Prostate gland (tissue), 2 donors: Measurements from ENCODE around the gene CFAP92. TPM values are rescaled to one million over a fixed set of nuclear protein-coding genes. Genes with fewer than 3 reads are reported as not detected.
"Not testable (repeated sequence)": the region's sequence is repeated elsewhere in the genome, so short reads cannot be mapped to it uniquely, and the experiment has no call there.

Experiments used
- DNase-seq: peaks from one replicate; pipeline ENCODE4 v3.0.0-alpha.2; 2019; ENCODE audit warnings: low spot score
- H3K27ac ChIP-seq, 2 donors: fragments of 200-600 bp; sonication (generic); 2 replicates each; pipeline ENCODE4 v1.5.1; 2017 to 2019
- H3K27me3 ChIP-seq: fragments of 200-600 bp; sonication (generic); replicated peaks from 2 replicates; pipeline ENCODE4 v1.5.1; 2019; ENCODE audit not compliant: insufficient read depth
- H3K36me3 ChIP-seq, 2 donors: fragments of 200-600 bp; sonication (generic); 1 replicate in 1 of 2; 2 replicates in 1 of 2; pipeline versions ENCODE4 v1.5.1 to v1.8.1; 2017 to 2019
- H3K4me1 ChIP-seq: fragments of 200-600 bp; sonication (generic); replicated peaks from 2 replicates; pipeline ENCODE4 v1.5.1; 2019
- H3K4me3 ChIP-seq, 2 donors: fragments of 200-600 bp; sonication (generic); 2 replicates each; pipeline ENCODE4 v1.5.1; 2017 to 2019
- H3K9me3 ChIP-seq: fragments of 200-600 bp; sonication (generic); 2 replicates; pipeline ENCODE4 v1.5.1; 2017
- CTCF ChIP-seq, 4 experiments: fragments of 200-600 bp in 2 of 4; fragments of 450-650 bp in 2 of 4; sonication (generic) in 2 of 4; IDR thresholded peaks; 1 replicate in 3 of 4; 2 replicates in 1 of 4; pipeline ENCODE4 v1.5.1; 2016 to 2019; ENCODE audit warnings: antibody characterized with exemption in 4 of 4, mild to moderate bottlenecking in 2 of 4, moderate library complexity in 2 of 4
- POLR2A ChIP-seq: fragments of 450-650 bp; IDR thresholded peaks from one replicate; pipeline ENCODE4 v1.6.1; 2016; ENCODE audit warnings: antibody characterized with exemption, mild to moderate bottlenecking
- POLR2AphosphoS5 ChIP-seq: sonication (generic); formaldehyde crosslinking; IDR thresholded peaks from one replicate; pipeline ENCODE4 v1.6.1; 2017; ENCODE audit warnings: antibody characterized with exemption
- WGBS: methylation state at CpG from one replicate; pipeline ENCODE4 v1.1.5; 2018; 5-methylcytosine and 5-hydroxymethylcytosine counted together
- intact Hi-C: fragments of 100-400 bp; cut with DNase I; formaldehyde crosslinking; loops from one replicate; pipeline ENCODE4 v1.14.2; 2022
- total RNA-seq, 2 donors: library from RNA; depleted of rRNA; stranded (reverse); fragments of >200 nt; gene quantifications; one replicate each; pipeline ENCODE4 v1.1.0, GENCODE V29; 2016

Gene CFAP92
- total RNA-seq, 2 donors from 2014 or later: 1.7 to 4.3 TPM

DNA sequence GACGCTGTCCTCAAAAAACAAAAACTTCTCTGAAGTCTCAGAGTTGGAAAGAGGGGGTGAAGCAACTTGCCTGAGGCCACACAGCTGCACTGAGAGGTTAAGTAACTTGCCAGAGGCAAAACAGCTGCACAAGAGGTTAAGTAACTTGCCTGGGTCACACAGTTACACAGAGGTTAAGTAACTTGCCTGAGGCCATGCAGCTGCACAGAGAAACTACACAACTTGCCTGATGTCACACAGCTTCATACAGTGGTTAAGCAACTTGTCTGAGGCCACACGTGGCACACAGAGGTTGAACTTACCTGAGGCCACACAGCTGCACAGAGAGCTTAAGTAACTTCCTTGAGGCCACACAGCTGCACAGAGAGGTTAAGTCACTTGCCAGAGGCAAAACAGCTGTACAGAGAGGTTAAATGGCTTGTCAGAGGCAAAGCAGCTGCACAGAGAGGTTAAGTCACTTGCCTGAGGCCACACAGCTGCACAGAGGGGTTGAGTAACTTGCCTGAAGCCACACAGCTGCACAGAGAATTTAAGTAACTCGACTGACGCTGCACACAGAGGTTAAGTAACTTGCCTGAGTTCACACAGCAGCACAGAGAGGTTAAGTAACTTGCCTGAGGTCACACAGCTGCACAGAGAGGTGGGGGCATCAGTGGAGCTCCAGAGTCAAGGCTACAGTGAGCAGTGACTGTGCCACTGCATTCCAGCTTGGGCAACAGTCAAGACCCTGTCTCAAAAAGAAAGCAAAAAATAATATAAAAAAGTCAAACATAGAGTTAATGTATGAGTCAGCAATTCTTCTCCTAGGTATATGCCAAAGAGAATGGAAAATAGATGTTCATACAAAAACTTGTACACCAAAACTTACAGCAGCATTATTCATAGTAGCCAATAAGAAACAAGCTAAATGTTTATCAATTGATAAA, 126.4 kb downstream of the CFAP92 start:
- intact Hi-C loops: no loop called here
- no peak overlapping the region for H3K27ac ChIP-seq
- H3K9me3 ChIP-seq: no peaks in the 10 kb centered on the region
- H3K4me3 ChIP-seq: no peak overlapping the region
- TF ChIP-seq POLR2AphosphoS5: no peak
- TF ChIP-seq POLR2A: no peak
- no peak for TF ChIP-seq CTCF (IDR thresholded peaks at IDR 0.05)
- no peaks in the 10 kb centered on the region for H3K27me3 ChIP-seq
- WGBS: 88% methylated on average over 4 of the region's 4 CpGs
- no peak for DNase-seq
- no peaks in the 10 kb centered on the region for H3K36me3 ChIP-seq
- no peaks in the 10 kb centered on the region for H3K4me1 ChIP-seq

DNA sequence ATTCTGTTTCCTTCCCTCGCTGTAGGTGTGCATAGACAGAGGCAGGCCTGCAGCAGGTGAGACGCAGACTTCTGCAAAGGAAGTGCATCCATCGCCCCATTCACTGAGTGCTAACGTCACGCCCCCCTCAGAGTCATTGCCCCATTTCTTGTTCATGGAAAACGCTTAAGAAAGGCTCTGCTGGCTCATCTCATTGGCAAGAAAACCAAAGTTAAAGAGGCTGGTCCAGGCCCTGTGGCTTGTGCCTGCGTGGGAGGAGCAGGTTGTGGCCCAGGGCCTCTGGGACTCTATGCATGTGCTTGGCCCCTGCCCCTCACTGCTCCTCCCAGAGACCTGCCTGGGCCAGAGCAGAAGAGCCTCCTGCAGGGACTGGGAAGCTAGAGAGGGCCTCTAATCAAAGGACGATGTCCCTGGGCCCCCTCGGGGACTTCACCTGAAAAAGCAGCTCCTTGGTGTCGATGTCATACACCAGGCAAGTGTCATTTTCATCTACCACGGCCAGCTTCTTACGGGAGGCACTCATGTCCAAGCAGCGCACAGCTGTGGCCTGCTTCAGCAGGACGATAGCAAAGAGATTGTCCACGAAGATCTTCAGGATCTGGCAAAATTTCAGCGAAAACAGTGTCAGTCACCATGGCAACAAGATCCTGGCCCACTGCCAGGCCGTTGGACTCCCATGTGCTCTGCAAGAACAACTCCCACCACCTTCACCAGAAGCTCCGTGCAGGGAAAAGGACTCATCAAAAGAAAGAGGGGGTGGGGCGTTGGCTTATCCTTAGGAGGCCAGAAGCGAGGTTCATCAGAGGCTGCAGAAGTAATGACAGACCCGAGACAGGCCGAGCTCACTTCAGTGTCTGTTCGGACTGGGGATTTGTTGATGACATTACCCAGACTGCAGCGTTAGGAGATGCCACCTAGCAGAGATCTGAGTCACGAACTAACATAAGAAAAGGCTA, 128.7 kb downstream of the CFAP92 start:
- H3K4me1 ChIP-seq, H3K36me3 ChIP-seq, H3K4me3 ChIP-seq, H3K27ac ChIP-seq, H3K27me3 ChIP-seq, H3K9me3 ChIP-seq, DNase-seq, intact Hi-C loops: not testable (repeated sequence)
- WGBS: 52% methylated on average over 21 of the region's 25 CpGs

DNA sequence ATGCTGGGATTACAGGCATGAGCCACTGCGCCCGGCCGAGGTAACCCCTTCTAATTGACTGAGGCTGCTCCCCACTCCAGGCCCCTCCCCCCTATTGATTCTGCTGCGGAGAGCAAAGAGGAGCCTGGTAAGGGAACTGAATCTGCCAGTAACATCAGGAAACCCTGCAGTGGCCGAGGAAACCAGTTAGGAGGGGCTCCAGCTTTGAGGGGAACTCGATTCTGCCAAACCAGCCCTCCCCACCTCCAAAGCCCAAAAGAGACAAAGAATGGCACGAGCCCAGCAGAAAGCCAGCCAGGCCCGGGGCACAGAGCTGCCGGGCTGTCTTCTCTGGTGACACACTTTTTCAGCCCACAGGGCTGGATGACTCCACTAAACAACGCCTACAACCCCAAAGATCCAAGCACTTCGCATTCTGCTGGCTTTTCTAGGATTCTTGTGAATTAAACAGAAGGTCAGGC, 129.5 kb downstream of the CFAP92 start:
- no peak overlapping the region for H3K27ac ChIP-seq
- no peaks in the 10 kb centered on the region for H3K36me3 ChIP-seq
- no peaks in the 10 kb centered on the region for H3K27me3 ChIP-seq
- no peak for TF ChIP-seq POLR2A
- TF ChIP-seq POLR2AphosphoS5: no peak
- TF ChIP-seq CTCF (IDR thresholded peaks at IDR 0.05): no peak
- H3K4me1 ChIP-seq: no peaks in the 10 kb centered on the region
- H3K9me3 ChIP-seq: no peaks in the 10 kb centered on the region
- 28% methylated on average over 11 of the region's 11 CpGs for WGBS
- no peak overlapping the region for H3K4me3 ChIP-seq
- intact Hi-C loops: no loop called here
- no peak for DNase-seq

GRCh38 chr3:128863560-128863959, 130.3 kb downstream of the CFAP92 start:
- Histone ChIP-seq H3K4me3 (no peak overlapping the region), H3K4me1 (no peaks in the 10 kb centered on the region), H3K27me3 (no peaks in the 10 kb centered on the region), H3K27ac (no peak overlapping the region), H3K9me3 (no peaks in the 10 kb centered on the region), H3K36me3 (no peaks in the 10 kb centered on the region)
- TF ChIP-seq POLR2AphosphoS5 (no peak), CTCF (IDR thresholded peaks at IDR 0.05) (no peak), POLR2A (no peak)
- intact Hi-C loops: no loop called here
- DNase-seq: no peak
- WGBS: 66% methylated on average over 3 of the region's 3 CpGs

DNA sequence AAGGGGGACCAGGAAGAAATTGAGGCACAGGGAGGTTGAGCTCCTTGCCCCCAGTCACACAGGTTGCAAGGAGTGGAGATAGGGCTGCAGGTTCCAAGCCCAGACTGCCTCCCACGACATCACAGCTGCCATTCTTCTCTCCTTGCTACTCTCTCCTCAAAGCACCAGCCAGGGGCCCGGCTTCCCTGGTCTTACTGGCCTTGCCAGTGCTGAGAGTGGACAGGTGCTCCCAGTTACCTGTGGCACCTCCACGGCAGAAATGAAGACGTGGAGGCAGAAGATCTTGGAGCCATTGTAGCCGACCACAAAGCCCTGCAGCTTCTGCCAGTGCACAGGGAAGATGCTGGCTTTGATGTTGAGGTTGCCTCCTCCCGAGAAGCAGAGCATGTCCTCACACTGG, 132.4 kb downstream of the CFAP92 start:
- 88% methylated on average over 6 of the region's 6 CpGs for WGBS
- TF ChIP-seq POLR2AphosphoS5 (no peak), CTCF (IDR thresholded peaks at IDR 0.05) (no peak), POLR2A (no peak)

More for the DNA sequence above, 132.4 kb downstream of the CFAP92 start:
- no peak overlapping the region for H3K27ac ChIP-seq
- no peaks in the 10 kb centered on the region for H3K4me1 ChIP-seq
- intact Hi-C loops: no loop called here
- H3K9me3 ChIP-seq: no peaks in the 10 kb centered on the region
- H3K4me3 ChIP-seq: no peak overlapping the region
- H3K36me3 ChIP-seq: no peaks in the 10 kb centered on the region
- no peak for DNase-seq
- no peaks in the 10 kb centered on the region for H3K27me3 ChIP-seq
